Limb (tissue), 2 donors: ENCODE measurements around the gene USH1G.
"Not testable (repeated sequence)": the region's sequence is repeated elsewhere in the genome, so short reads cannot be mapped to it uniquely, and the experiment has no call there.

ENCODE experiments used
- DNase-seq, 2 donors: peaks; one replicate each; pipeline ENCODE4 v3.0.0-alpha.2; 2016; ENCODE audit errors: extremely low spot score in 2 of 2

USH1G gene

GRCh38 chr17:74875155-74875976, 47.7 kb downstream of the USH1G start:
- peak in 1 of 2 donors; percentile 41 for DNase-seq

- no peak for DNase-seq
Measured at GRCh38 chr17:74874615-74875037, 48.4 kb downstream of the USH1G start.

GRCh38 chr17:74873874-74874614, 49.0 kb downstream of the USH1G start:
- DNase-seq = peak in 1 of 2 donors; percentile 22

- peak; percentile 100 for DNase-seq
Measured at GRCh38 chr17:74873037-74873873, 49.8 kb downstream of the USH1G start.

- no peak for DNase-seq
Measured at GRCh38 chr17:74872313-74873036, 50.6 kb downstream of the USH1G start, which contains the start of gene FDXR. FDXR (minus strand) TSS chr17:74872994; CDS start chr17:74872944, 50 bp downstream.

GRCh38 chr17:74871356-74872076, 51.5 kb downstream of the USH1G start:
- no peak for DNase-seq

GRCh38 chr17:74870512-74870911, 52.5 kb downstream of the USH1G start:
- no peak for DNase-seq

- DNase-seq = not testable (repeated sequence)
Measured at GRCh38 chr17:74870028-74870427, 53.0 kb downstream of the USH1G start.

- DNase-seq = no peak
Measured at GRCh38 chr17:74868908-74869255, 54.2 kb downstream of the USH1G start.

GRCh38 chr17:74868251-74868907, 54.7 kb downstream of the USH1G start:
- no peak for DNase-seq

GRCh38 chr17:74866198-74866835, 56.7 kb downstream of the USH1G start:
- no peak for DNase-seq
